Epithelial cell of proximal tubule (primary cell): ENCODE data around the gene CDH4. TPM values are rescaled to one million over a fixed set of nuclear protein-coding genes. Genes with fewer than 3 reads are reported as not detected.

ENCODE experiments used
- DNase-seq: peaks from one replicate; pipeline ENCODE4 v3.0.0-alpha.2; 2011; ENCODE audit warnings: low read depth
- H3K4me3 ChIP-seq: 2 replicates; pipeline ENCODE4 v1.5.1; 2011; ENCODE audit warnings: low read depth, mild to moderate bottlenecking, low read length
- CTCF ChIP-seq: conservative IDR thresholded peaks from 2 replicates; pipeline ENCODE4 v1.5.1; 2012; ENCODE audit warnings: low read depth, mild to moderate bottlenecking, low read length
- total RNA-seq: library from RNA; depleted of rRNA; stranded (reverse); fragments of >200 nt; gene quantifications from 2 replicates; pipeline ENCODE4 v1.2.3, GENCODE V29; 2015

CDH4 gene
- total RNA-seq, 1 donor from 2014 or later, result 17.1 TPM

- TF ChIP-seq CTCF, result no peak
- no peak for DNase-seq
- H3K4me3 ChIP-seq, result no peak overlapping the region
These were observed 595.9 kb downstream of the CDH4 start for GRCh38 chr20:61847986-61848385.

GRCh38 chr20:61848851-61849250 lies 596.8 kb downstream of the CDH4 start:
- H3K4me3 ChIP-seq, result no peak overlapping the region
- no peak for TF ChIP-seq CTCF
- DNase-seq, result no peak

- no peak for DNase-seq
- TF ChIP-seq CTCF, result no peak
- H3K4me3 ChIP-seq, result no peak overlapping the region
These were observed 597.3 kb downstream of the CDH4 start for GRCh38 chr20:61849376-61849775.

- no peak for DNase-seq
- H3K4me3 ChIP-seq, result no peak overlapping the region
- TF ChIP-seq CTCF, result no peak
These were observed 597.8 kb downstream of the CDH4 start for GRCh38 chr20:61849822-61850221.

GRCh38 chr20:61850457-61850856 lies 598.4 kb downstream of the CDH4 start:
- no peak for TF ChIP-seq CTCF
- DNase-seq, result no peak
- H3K4me3 ChIP-seq, result no peak overlapping the region

- DNase-seq, result no peak
- TF ChIP-seq CTCF, result no peak
- no peak overlapping the region for H3K4me3 ChIP-seq
These were observed 599.2 kb downstream of the CDH4 start for GRCh38 chr20:61850926-61851900.
